HG03196 (cell line): ENCODE results near the gene VEGFA.

Experiments used
- ATAC-seq: cut with Tn5 transposase; IDR thresholded peaks from one replicate; pipeline ENCODE4 v1.9.1; 2021; ENCODE audit not compliant: unreplicated experiment

VEGFA gene

GRCh38 chr6:43820486-43820885 lies 50.5 kb downstream of the VEGFA start:
- ATAC-seq, result no peak

GRCh38 chr6:43821101-43821886 lies 51.3 kb downstream of the VEGFA start:
- no peak for ATAC-seq

- no peak for ATAC-seq
Observed at GRCh38 chr6:43823390-43823789, 53.4 kb downstream of the VEGFA start.

- no peak for ATAC-seq
Observed at GRCh38 chr6:43823879-43824702, 54.1 kb downstream of the VEGFA start.

GRCh38 chr6:43824703-43825064 lies 54.7 kb downstream of the VEGFA start:
- ATAC-seq, result no peak

- ATAC-seq, result no peak
Observed at GRCh38 chr6:43825187-43826115, 55.4 kb downstream of the VEGFA start.

- no peak for ATAC-seq
Observed at GRCh38 chr6:43826730-43827129, 56.7 kb downstream of the VEGFA start.

- no peak for ATAC-seq
Observed at GRCh38 chr6:43827898-43828297, 57.9 kb downstream of the VEGFA start.

- ATAC-seq, result no peak
Observed at GRCh38 chr6:43828711-43829110, 58.7 kb downstream of the VEGFA start.

GRCh38 chr6:43829470-43829869 lies 59.5 kb downstream of the VEGFA start:
- ATAC-seq, result no peak

- no peak for ATAC-seq
Observed at GRCh38 chr6:43830775-43831174, 60.8 kb downstream of the VEGFA start.

- no peak for ATAC-seq
Observed at GRCh38 chr6:43831191-43831590, 61.2 kb downstream of the VEGFA start.

- no peak for ATAC-seq
Observed at GRCh38 chr6:43833223-43833995, 63.4 kb downstream of the VEGFA start.

- ATAC-seq, result no peak
Observed at GRCh38 chr6:43833996-43834390, 64.0 kb downstream of the VEGFA start.

- ATAC-seq, result no peak
Observed at GRCh38 chr6:43834528-43835155, 64.6 kb downstream of the VEGFA start.

GRCh38 chr6:43835872-43836419 lies 65.9 kb downstream of the VEGFA start:
- ATAC-seq, result no peak
